Upper lobe of left lung (tissue), 6 donors: Measurements from ENCODE around the gene SSB. TPM values are rescaled to one million over a fixed set of nuclear protein-coding genes. Genes with fewer than 3 reads are reported as not detected.

Experiments used
- ATAC-seq, 2 donors: fragments of 200-7000 bp; cut with Tn5 transposase; one replicate each; pipeline ENCODE4 v1.9.1; 2022; ENCODE audit warnings: mild to moderate bottlenecking in 2 of 2, moderate library complexity in 2 of 2; ENCODE audit not compliant: low FRiP score in 2 of 2
- DNase-seq, 2 donors: peaks; one replicate each; pipeline ENCODE4 v3.0.0-alpha.2; 2019 to 2020
- H3K27ac ChIP-seq, 4 donors: fragments of 200-600 bp; sonication (generic); one replicate each; pipeline ENCODE4 v1.5.1; 2016 to 2019
- H3K27me3 ChIP-seq, 4 donors: fragments of 200-600 bp; sonication (generic); one replicate each; pipeline ENCODE4 v1.5.1; 2017 to 2019
- H3K36me3 ChIP-seq, 4 donors: fragments of 200-600 bp; sonication (generic); one replicate each; pipeline ENCODE4 v1.5.1; 2016 to 2019
- H3K4me1 ChIP-seq, 4 donors: fragments of 200-600 bp; sonication (generic); one replicate each; pipeline ENCODE4 v1.5.1; 2018 to 2019
- H3K4me3 ChIP-seq, 4 donors: fragments of 200-600 bp; sonication (generic); one replicate each; pipeline ENCODE4 v1.5.1; 2017 to 2019; ENCODE audit warnings: mild to moderate bottlenecking in 2 of 4, moderate library complexity in 1 of 4
- H3K9me3 ChIP-seq, 4 donors: fragments of 200-600 bp; sonication (generic); one replicate each; pipeline ENCODE4 v1.5.1; 2018 to 2019
- CTCF ChIP-seq, 6 experiments: fragments of 450-650 bp in 4 of 6; fragments of 200-600 bp in 2 of 6; sonication (generic) in 2 of 6; IDR thresholded peaks; one replicate each; pipeline ENCODE4 v1.5.1; 2016 to 2019; ENCODE audit warnings: antibody characterized with exemption in 6 of 6
- EP300 ChIP-seq, 4 donors: sonication (generic); formaldehyde crosslinking; IDR thresholded peaks; one replicate each; pipeline ENCODE4 v1.5.1; 2017; ENCODE audit warnings: antibody characterized with exemption in 4 of 4, control low read depth in 2 of 4
- POLR2A ChIP-seq, 4 donors: fragments of 450-650 bp; IDR thresholded peaks; one replicate each; pipeline ENCODE4 v1.5.1; 2016 to 2017; ENCODE audit warnings: antibody characterized with exemption in 4 of 4, mild to moderate bottlenecking in 2 of 4
- POLR2AphosphoS5 ChIP-seq, 2 donors: sonication (generic); formaldehyde crosslinking; IDR thresholded peaks; one replicate each; pipeline ENCODE4 v1.5.1; 2017; ENCODE audit warnings: antibody characterized with exemption in 2 of 2
- WGBS, 2 donors: methylation state at CpG; one replicate each; pipeline ENCODE4 v1.1.5; 2017 to 2018; 5-methylcytosine and 5-hydroxymethylcytosine counted together
- total RNA-seq, 6 donors: library from RNA; depleted of rRNA in 4 of 6; stranded (reverse); fragments of >200 nt in 4 of 6; gene quantifications; one replicate each; pipeline versions ENCODE4 v1.1.0 to v1.2.1, GENCODE V29; 2016 to 2021
- donor health status: DM: no; HTN: no; CAD: no; lungs with moderate emphysema.
- donor health status: DM: no; HTN: yes; CAD: no; lungs with severe emphysema.

Gene SSB
- total RNA-seq, result 100 to 1,000 TPM in 1 of 6 donors, 10 to 100 TPM in 5; 29.3 to 111 (median 55.7) TPM

- no peaks in the 10 kb centered on the region for H3K27me3 ChIP-seq
These were observed at the start of gene SSB for GRCh38 chr2:169798718-169799592. SSB (plus strand) TSS chr2:169798871; CDS start chr2:169800961, 2,090 bp downstream.

GRCh38 chr2:169752752-169753151, 45.9 kb upstream of the SSB start:
- Histone ChIP-seq H3K27me3 (no peaks in the 10 kb centered on the region), H3K36me3 (no peaks in the 10 kb centered on the region), H3K4me3 (no peak overlapping the region), H3K9me3 (no peaks in the 10 kb centered on the region), H3K27ac (no peak overlapping the region), H3K4me1 (no peaks in the 10 kb centered on the region)
- no peak for ATAC-seq
- WGBS, 2 donors, result 88 to 98% methylated on average over 3 of the region's 3 CpGs
- DNase-seq, result no peak
- TF ChIP-seq CTCF (IDR thresholded peaks at IDR 0.05), result no peak
- TF ChIP-seq POLR2A (IDR thresholded peaks at IDR 0.05), result no peak
- TF ChIP-seq EP300 (IDR thresholded peaks at IDR 0.05), result no peak
- no peak for TF ChIP-seq POLR2AphosphoS5 (IDR thresholded peaks at IDR 0.05)

More at GRCh38 chr2:169798718-169799592, at the start of gene SSB:
- H3K4me3 ChIP-seq, result peak within 1 kb of the TSS; percentile 71 to 99 (median 86)
- H3K9me3 ChIP-seq, result no peaks in the 10 kb centered on the region
- ATAC-seq (peak; percentile 97 to 100), DNase-seq (peak; percentile 94 to 97)
- peak; percentile 68 to 89 for TF ChIP-seq POLR2AphosphoS5 (IDR thresholded peaks at IDR 0.05)
- TF ChIP-seq POLR2A (IDR thresholded peaks at IDR 0.05), result peak in 3 of 4 donors; percentile 41 to 81 (median 60)
- TF ChIP-seq CTCF (IDR thresholded peaks at IDR 0.05), result no peak
- TF ChIP-seq EP300 (IDR thresholded peaks at IDR 0.05), result no peak
- H3K27ac ChIP-seq, result peak within 1 kb of the TSS; percentile 78 to 91 (median 85)
- H3K4me1 ChIP-seq, result peaks cover 8 to 16% (median 8%) of the 10 kb centered on the region in 4 donors
- 0 to 1% methylated on average over 41 to 54 of the region's 67 CpGs for WGBS, 2 donors
- H3K36me3 ChIP-seq, result peaks cover 0 to 24% (median 6%) of the 10 kb centered on the region in 4 donors

DNA sequence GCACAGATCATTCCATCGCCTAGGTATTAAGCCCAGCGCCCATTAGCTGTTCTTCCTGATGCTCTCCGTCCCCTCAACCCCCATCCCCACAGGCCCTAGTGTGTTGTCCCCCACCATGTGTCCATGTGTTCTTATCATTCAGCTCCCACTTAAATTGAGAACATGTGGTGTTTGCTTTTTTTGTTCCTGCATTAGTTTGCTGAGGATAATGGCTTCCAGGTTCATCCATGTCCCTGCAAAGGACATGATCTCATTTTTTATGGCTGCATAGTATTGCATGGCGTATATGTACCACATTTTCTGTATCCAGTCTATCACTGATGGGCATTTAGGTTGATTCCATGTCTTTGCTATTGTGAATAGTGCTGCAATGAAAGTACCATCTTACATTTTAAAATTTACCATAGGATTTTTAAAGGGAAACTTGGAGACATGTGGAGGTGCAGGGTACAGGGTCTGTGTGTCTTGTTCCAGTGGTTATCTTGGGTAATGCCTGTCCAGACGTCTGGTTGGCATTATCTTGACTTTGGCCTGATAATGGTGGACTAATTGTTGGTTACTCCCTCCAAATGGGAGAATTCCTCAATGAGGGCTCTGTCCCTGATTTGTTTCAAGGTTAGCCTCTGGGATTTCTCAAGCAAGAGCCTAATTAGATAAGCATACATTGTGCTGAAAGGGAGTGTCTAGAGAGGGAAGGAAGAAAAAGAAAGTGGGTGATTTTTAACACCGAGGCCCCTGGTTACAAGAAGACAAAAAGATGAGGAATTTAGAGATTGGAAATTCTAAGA, 43.4 kb upstream of the SSB start:
- Histone ChIP-seq H3K36me3 (no peaks in the 10 kb centered on the region), H3K4me3 (no peak overlapping the region), H3K27ac (no peak overlapping the region), H3K27me3 (no peaks in the 10 kb centered on the region), H3K4me1 (no peaks in the 10 kb centered on the region), H3K9me3 (no peaks in the 10 kb centered on the region)
- no peak for ATAC-seq
- no peak for DNase-seq
- WGBS, 2 donors, result 73 to 78% methylated on average over 6 of the region's 6 CpGs
- TF ChIP-seq POLR2AphosphoS5 (IDR thresholded peaks at IDR 0.05) (no peak), EP300 (IDR thresholded peaks at IDR 0.05) (no peak), POLR2A (IDR thresholded peaks at IDR 0.05) (no peak), CTCF (IDR thresholded peaks at IDR 0.05) (no peak)

- H3K4me1 ChIP-seq, result no peaks in the 10 kb centered on the region
- H3K27ac ChIP-seq, result no peak overlapping the region
- ATAC-seq, result no peak
- no peaks in the 10 kb centered on the region for H3K27me3 ChIP-seq
- WGBS, 2 donors, result 90 to 92% methylated on average over 4 of the region's 4 CpGs
- no peaks in the 10 kb centered on the region for H3K9me3 ChIP-seq
- TF ChIP-seq CTCF (IDR thresholded peaks at IDR 0.05), result no peak
- H3K4me3 ChIP-seq, result no peak overlapping the region
- no peak for DNase-seq
- no peaks in the 10 kb centered on the region for H3K36me3 ChIP-seq
These were observed 42.3 kb upstream of the SSB start for GRCh38 chr2:169756342-169756741.
